Activated naive CD4-positive, alpha-beta T cell treated with anti-CD3 and anti-CD28 coated beads for 36 hours (primary cell): ENCODE results near the gene EIF5. TPM values are rescaled to one million over a fixed set of nuclear protein-coding genes. Genes with fewer than 3 reads are reported as not detected.

ENCODE experiments used
- CTCF ChIA-PET: fragments of 350-600 bp; sonication (Branson Sonifier 250); formaldehyde crosslinking; loops from one replicate; lab custom pipeline; 2021; ENCODE audit warnings: antibody characterized with exemption; lab: Charles Lee
- DNase-seq: peaks from one replicate; pipeline ENCODE4 v3.0.0-alpha.2; 2020
- H3K27ac Mint-ChIP-seq: one replicate; pipeline ENCODE4 v1.8.0; 2021; ENCODE audit warnings: mild to moderate bottlenecking, mixed read lengths
- H3K27me3 Mint-ChIP-seq: one replicate; pipeline ENCODE4 v1.8.0; 2021; ENCODE audit warnings: low read depth, mixed read lengths
- H3K36me3 Mint-ChIP-seq: one replicate; pipeline ENCODE4 v1.8.0; 2021; ENCODE audit warnings: low read depth, mixed read lengths
- H3K4me1 Mint-ChIP-seq: one replicate; pipeline ENCODE4 v1.8.0; 2021; ENCODE audit warnings: low read depth, mixed read lengths
- H3K4me3 Mint-ChIP-seq: one replicate; pipeline ENCODE4 v1.8.0; 2021; ENCODE audit warnings: mild to moderate bottlenecking, moderate library complexity, mixed read lengths
- H3K9me3 Mint-ChIP-seq: one replicate; pipeline ENCODE4 v1.8.0; 2021; ENCODE audit warnings: mixed read lengths
- intact Hi-C: fragments of 100-400 bp; cut with micrococcal nuclease; formaldehyde crosslinking; loops from one replicate; pipeline ENCODE4 v1.15.1; 2023
- total RNA-seq, 2 experiments: library from RNA; stranded (reverse); gene quantifications; one replicate each; pipeline ENCODE4 v1.2.3, GENCODE V29; 2021

Gene EIF5
- total RNA-seq, 2 experiments from 2014 or later, result 117 to 121 TPM

DNA sequence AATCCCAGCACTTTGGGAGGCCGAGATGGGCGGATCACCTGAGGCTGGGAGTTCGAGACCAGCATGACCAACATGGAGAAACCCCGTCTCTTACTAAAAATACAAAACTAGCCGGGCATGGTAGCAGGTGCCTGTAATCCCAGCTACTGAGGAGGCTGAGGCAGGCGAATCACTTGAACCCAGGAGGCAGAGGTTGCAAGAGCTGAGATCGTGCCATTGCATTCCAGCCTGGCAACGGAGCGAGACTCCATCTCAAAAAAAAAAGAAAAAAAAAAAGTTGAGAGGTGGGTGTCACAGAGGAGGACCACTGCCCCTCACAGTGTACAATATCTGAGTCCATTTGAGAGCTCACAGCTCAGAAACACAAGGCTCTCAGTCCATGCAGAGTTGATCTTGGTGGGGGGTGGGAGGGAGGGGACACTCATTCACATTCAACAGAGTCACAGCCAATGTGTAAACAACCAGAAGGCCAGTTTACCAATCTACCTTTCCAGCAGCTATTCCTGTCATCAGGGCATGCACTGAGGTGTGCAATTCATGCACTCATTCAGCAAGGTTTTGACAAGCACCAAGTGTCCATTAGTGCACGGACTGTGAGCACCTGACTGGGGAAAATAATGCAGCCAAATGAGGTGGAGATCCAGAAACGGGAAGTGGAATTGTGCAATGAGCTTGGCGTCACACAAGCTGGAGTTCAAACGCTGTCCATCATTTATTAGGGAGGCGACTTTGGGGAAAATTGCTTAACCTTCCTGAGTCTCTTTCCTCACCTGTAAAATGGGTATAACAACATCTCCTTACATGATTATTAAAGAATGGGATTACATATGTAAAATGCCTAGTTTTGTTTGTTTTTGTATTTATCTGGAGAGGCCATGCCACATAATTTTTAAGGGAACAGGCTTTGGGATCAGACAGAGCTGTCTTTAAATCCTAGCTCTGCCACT lies 4.4 kb upstream of the EIF5 start:
- Mint-ChIP-seq H3K27me3 (no peaks in the 10 kb centered on the region), H3K9me3 (no peaks in the 10 kb centered on the region), H3K4me1 (peaks cover 16% of the 10 kb centered on the region), H3K27ac (no peak overlapping the region), H3K36me3 (peaks cover 1% of the 10 kb centered on the region), H3K4me3 (no peak overlapping the region)
- CTCF ChIA-PET, result interaction anchor here (0.6 to 0.7 kb wide), 2 partner anchors 167 to 443 kb away, joined by 3 to 4 read pairs; no protein-coding TSS in a partner anchor
- DNase-seq, result no peak
- intact Hi-C loops, result loop anchor here (5.0 kb wide), 2 partner anchors 593 to 1242 kb away; partner anchors contain the start of gene HSP90AA1

DNA sequence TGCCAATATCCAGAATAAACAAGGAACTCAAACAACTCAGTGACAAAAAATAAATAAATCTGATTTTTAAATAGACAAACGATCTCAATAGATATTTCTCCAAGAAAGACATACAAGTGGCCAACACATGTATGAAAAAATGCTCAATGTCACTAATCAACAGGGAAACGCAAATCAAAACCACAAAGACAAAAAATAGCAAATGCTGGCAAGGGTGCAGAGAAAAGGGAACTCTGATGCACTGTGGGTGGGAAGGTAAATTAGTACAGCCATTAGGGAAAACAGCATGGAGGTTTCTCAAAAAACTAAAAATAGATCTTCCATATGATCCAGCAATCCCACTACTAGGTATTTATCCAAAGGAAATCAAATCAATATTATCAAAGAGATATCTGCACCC lies 3.5 kb upstream of the EIF5 start:
- intact Hi-C loops, result loop anchor here (5.0 kb wide), 2 partner anchors 592 to 1243 kb away; partner anchors contain the start of gene HSP90AA1
- no peaks in the 10 kb centered on the region for H3K9me3 Mint-ChIP-seq
- no peak for DNase-seq
- H3K4me1 Mint-ChIP-seq, result peaks cover 20% of the 10 kb centered on the region
- no peaks in the 10 kb centered on the region for H3K27me3 Mint-ChIP-seq
- no peak overlapping the region for H3K4me3 Mint-ChIP-seq
- H3K36me3 Mint-ChIP-seq, result peaks cover 8% of the 10 kb centered on the region
- no peak overlapping the region for H3K27ac Mint-ChIP-seq
- CTCF ChIA-PET, result no interaction called here

DNA sequence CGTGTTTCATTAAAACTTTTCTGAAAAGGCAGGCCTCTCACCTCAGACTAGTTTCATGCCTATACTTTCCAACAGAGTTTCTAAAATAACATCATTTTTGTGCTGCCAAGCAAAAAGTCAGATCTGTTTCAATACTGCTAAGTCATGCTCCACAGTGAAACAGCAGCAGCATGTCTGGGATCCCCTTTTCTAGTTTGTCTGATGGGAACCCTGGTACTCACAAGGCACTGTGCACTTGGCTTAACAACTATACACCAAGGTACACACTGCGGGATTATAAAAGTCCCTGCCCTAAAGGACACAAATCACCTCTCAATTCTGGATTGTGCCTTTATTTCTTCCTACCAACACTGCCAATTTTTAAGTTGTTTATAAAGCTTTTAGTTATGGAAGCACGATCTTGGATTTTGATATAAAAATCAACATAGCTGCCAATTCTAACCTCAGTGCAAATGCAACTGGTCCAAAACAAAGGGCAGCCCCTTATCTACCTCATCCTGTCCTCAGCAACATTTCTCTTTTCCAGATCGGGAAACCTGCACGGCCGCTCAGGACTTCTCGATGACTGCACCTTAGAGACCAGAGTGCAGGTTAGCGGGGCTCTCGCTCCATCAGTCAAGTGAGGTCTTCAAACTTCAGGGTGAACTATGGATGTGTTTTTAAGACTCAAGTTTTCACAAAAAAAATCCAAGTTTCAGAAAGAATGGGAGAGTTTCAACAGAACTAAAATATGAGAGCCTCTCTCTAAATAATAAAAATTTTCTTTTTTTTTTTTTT lies 1.7 kb upstream of the EIF5 start:
- H3K27me3 Mint-ChIP-seq, result no peaks in the 10 kb centered on the region
- DNase-seq, result peak; percentile 29
- peak overlapping the region; percentile 95 for H3K27ac Mint-ChIP-seq
- H3K9me3 Mint-ChIP-seq, result no peaks in the 10 kb centered on the region
- CTCF ChIA-PET, result interaction anchor here (1.2 kb wide), 1 partner anchor 59 kb away, joined by 3 read pairs; no protein-coding TSS in a partner anchor
- intact Hi-C loops, result loop anchor here (5.0 kb wide), 2 partner anchors 590 to 1245 kb away; partner anchors contain the start of gene HSP90AA1
- peaks cover 37% of the 10 kb centered on the region for H3K4me1 Mint-ChIP-seq
- peak overlapping the region; percentile 58 for H3K4me3 Mint-ChIP-seq
- H3K36me3 Mint-ChIP-seq, result peaks cover 25% of the 10 kb centered on the region

DNA sequence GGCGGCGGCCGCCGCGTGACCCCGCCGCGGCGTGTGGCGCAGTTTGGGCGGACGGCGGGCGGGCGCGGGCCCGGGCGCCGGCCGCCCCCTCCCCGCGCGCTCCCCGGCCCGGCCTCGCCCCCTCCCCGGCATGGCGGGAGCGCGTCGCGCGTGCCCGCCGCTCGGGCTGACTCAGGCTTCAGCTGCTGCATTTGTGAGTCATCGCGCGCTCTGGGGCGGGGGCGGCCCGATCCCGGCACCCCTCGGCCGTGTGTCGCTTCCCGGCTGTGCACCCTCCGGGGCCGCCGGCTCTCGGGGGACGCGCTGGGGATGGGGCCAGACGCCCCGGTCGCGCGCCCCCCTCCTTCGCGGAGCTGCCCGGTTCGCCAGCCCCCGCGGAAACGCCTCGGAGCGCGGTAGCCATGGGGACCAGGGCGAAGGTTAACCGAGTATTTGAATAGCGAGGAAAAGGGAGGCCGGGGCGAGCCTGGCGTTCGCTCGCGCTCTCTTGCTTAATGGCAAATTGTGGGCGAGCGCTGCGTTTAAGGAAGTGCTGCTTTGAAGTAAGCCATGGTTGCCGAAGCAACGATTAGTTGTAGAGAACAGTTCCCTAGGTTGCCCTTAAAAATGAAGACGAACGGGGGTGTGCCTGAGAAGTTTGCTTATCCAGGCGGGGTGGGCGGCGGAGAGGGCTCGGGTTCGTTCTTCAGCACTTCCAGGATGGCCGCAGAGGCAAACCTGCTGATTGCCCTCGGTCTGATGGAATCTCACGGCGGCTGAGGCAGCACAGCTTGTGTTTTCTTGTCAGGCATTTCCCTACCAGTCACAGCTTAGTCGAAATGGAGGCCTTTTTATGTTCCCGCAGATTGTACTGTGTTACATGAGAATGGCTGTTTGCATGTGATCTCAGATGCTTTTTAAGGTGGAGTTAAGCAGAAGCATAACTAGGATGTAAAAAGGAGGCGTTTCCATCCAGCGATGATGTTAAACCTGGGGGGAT lies 896 bp downstream of the EIF5 start:
- Mint-ChIP-seq H3K27ac (peak overlapping the region; percentile 95), H3K4me1 (peaks cover 56% of the 10 kb centered on the region), H3K36me3 (peaks cover 48% of the 10 kb centered on the region), H3K9me3 (no peaks in the 10 kb centered on the region), H3K4me3 (peak overlapping the region; percentile 85), H3K27me3 (no peaks in the 10 kb centered on the region)
- DNase-seq, result peak; percentile 91
- intact Hi-C loops, result loop anchor here (1.0 to 5.0 kb wide), 5 partner anchors 50 to 1248 kb away; partner anchors contain the start of genes HSP90AA1, MARK3, RCOR1 and XRCC3
- CTCF ChIA-PET, result interaction anchor here (0.7 to 1.2 kb wide), 2 partner anchors 50 to 55 kb away, joined by 3 to 4 read pairs; no protein-coding TSS in a partner anchor

DNA sequence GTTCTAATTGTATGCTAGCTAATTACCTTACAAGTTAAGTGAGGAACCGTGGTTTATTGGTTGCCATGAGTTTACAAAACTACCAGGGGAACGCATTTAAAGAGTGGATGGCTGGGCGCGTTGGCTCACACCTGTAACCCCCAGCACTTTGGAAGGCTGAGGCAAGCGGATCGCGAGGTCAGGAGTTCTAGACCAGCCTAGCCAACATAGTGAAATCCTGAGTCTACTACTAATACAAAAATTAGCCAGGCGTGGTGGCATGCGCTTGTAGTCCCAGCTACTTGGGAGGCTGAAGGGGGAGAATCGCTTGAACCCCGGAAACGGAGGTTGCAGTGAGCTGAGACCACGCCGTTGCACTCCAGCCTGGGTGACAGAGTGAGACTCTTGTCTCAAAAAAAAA lies 2.2 kb downstream of the EIF5 start:
- H3K4me3 Mint-ChIP-seq, result peak overlapping the region; percentile 85
- peak overlapping the region; percentile 95 for H3K27ac Mint-ChIP-seq
- DNase-seq, result no peak
- H3K27me3 Mint-ChIP-seq, result no peaks in the 10 kb centered on the region
- CTCF ChIA-PET, result interaction anchor here (0.6 to 1.2 kb wide), 4 partner anchors 54 to 598 kb away, joined by 3 to 7 read pairs (median 4); no protein-coding TSS in a partner anchor
- intact Hi-C loops, result no loop called here
- peaks cover 58% of the 10 kb centered on the region for H3K36me3 Mint-ChIP-seq
- peaks cover 63% of the 10 kb centered on the region for H3K4me1 Mint-ChIP-seq
- H3K9me3 Mint-ChIP-seq, result no peaks in the 10 kb centered on the region

DNA sequence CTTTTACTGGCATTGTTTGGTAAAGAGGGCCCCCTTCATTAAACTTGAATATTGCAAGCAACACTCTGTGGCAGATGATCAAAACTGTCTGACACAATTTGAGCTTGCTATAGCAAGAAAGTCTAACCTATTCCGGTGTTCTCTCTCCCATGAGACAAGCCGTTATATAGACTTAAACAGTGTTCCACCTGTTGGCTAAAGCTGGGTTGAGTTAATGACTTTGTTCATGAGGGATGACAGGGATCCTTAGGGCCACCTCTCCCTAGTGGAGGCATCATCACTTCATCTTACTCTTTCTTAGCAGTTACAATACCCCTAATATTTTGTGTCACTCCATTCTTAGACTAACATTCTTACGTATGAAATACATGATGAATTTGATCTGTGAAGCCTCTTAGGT lies 3.8 kb downstream of the EIF5 start:
- Mint-ChIP-seq H3K4me1 (peaks cover 51% of the 10 kb centered on the region), H3K4me3 (no peak overlapping the region)

DNA sequence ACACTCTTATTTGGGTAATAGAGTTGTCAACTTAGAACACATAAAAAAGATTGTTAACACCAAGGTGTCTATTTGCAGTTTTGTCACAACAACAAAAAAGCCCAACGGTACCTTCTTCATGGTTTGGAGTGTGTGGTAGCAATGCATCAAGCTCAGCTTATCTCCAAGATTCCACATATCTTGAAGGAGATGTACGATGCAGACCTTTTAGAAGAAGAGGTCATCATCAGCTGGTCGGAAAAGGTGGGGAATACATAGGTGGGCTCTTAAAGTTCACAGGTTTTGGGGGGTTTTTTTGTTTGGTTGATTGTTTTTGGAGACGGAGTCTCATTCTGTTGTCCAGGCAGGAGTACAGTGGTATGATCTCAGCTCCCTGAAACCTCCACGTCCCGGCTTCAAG lies 5.5 kb downstream of the EIF5 start:
- Mint-ChIP-seq H3K27ac (peak overlapping the region; percentile 56), H3K4me1 (peaks cover 48% of the 10 kb centered on the region), H3K27me3 (no peaks in the 10 kb centered on the region), H3K9me3 (no peaks in the 10 kb centered on the region), H3K4me3 (no peak overlapping the region), H3K36me3 (peaks cover 83% of the 10 kb centered on the region)
- CTCF ChIA-PET, result interaction anchor here (1.0 to 1.8 kb wide), 2 partner anchors 52 to 53 kb away, joined by 4 read pairs; no protein-coding TSS in a partner anchor
- no peak for DNase-seq
- intact Hi-C loops, result no loop called here

More for the DNA sequence above, 3.8 kb downstream of the EIF5 start:
- Mint-ChIP-seq H3K27me3 (no peaks in the 10 kb centered on the region), H3K27ac (peak overlapping the region; percentile 95), H3K9me3 (no peaks in the 10 kb centered on the region), H3K36me3 (peaks cover 70% of the 10 kb centered on the region)
- no peak for DNase-seq
- CTCF ChIA-PET, result no interaction called here
- intact Hi-C loops, result no loop called here

DNA sequence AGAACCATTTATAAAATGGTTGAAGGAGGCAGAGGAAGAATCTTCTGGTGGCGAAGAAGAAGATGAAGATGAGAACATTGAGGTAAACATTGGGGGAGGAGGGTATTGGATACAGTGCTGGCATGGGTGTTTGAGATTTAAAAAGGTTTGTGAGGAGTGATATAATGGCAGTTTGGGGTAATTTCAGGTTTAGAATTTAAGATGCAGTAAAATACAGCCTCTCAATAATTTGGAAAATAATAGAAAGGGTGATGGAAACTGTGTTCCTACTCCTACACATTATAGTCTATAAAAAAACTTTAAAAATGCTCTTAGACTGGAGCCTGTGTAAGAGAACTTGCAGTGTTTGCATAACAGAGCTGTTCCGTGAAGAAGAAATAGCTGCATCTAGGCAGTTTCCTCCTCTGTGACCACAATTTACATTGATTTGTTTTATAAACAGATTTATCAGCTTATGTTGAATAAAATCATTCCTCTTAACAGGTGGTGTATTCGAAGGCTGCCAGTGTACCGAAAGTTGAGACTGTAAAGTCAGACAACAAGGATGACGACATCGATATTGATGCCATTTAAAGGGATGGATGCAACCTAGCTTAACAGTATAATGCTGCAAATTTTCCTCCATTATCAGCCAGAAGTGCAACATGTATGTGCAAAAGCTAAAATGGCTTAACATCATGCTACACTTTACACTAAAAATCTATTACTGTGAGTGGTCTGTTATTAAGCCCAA lies 6.6 kb downstream of the EIF5 start:
- CTCF ChIA-PET, result interaction anchor here (0.5 to 1.8 kb wide), 3 partner anchors 50 to 118 kb away, joined by 3 to 4 read pairs (median 4); no protein-coding TSS in a partner anchor
- peak overlapping the region; percentile 22 for H3K27ac Mint-ChIP-seq
- no peaks in the 10 kb centered on the region for H3K9me3 Mint-ChIP-seq
- H3K4me3 Mint-ChIP-seq, result no peak overlapping the region
- no peak for DNase-seq
- peaks cover 79% of the 10 kb centered on the region for H3K36me3 Mint-ChIP-seq
- intact Hi-C loops, result no loop called here
- no peaks in the 10 kb centered on the region for H3K27me3 Mint-ChIP-seq
- peaks cover 43% of the 10 kb centered on the region for H3K4me1 Mint-ChIP-seq

DNA sequence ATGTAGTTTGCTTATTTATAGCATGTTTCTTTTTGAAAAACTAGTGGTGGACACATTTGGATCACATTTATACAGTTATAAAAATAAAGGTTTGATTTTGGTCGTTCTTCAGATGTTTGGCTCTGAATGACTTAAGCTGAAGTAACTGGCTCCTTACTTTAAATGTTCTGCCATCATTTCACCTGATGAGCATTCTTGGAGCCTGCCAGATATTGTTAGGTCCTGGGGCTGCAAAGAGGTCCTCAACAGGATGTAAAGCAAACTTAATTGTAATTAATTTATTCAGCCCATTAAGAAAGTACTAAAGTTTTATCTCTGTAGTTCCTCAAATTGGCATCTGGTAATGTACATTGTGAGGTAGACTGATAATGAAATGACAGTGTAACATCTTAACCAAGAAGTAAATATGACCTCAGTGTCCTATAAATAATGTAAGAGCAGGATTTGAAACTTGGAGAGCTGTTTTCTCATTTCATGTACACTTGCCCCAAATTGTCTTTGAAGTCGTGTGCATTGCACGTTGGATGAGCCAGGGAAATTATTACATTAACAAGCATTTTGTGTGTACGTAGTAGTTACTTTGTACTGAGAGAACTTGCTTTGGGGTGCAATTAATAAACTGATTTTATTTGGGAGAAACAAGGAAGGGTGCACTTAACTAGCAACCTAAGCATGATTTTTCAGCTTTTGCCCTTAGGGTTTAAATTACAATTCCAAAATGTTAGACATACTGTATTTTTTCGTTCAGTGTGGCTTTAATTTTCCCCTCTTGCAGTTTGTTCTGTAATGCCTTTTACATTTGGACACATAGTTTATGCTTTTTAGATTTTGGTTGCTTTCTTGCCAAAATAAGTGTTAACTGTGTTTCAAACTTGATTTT lies 7.5 kb downstream of the EIF5 start:
- no peak for DNase-seq
- H3K4me1 Mint-ChIP-seq, result peaks cover 35% of the 10 kb centered on the region
- no peak overlapping the region for H3K4me3 Mint-ChIP-seq
- intact Hi-C loops, result no loop called here
- H3K36me3 Mint-ChIP-seq, result peaks cover 70% of the 10 kb centered on the region
- H3K9me3 Mint-ChIP-seq, result no peaks in the 10 kb centered on the region
- peak overlapping the region; percentile 65 for H3K27ac Mint-ChIP-seq
- CTCF ChIA-PET, result interaction anchor here (0.7 to 1.8 kb wide), 2 partner anchors 50 to 397 kb away, joined by 4 read pairs; no protein-coding TSS in a partner anchor
- no peaks in the 10 kb centered on the region for H3K27me3 Mint-ChIP-seq
